Left lung (tissue), 10 donors: Measurements from ENCODE around the gene EML6. TPM values are rescaled to one million over a fixed set of nuclear protein-coding genes. Genes with fewer than 3 reads are reported as not detected.

Source experiments
- ATAC-seq: fragments of 200-7000 bp; cut with Tn5 transposase; one replicate; pipeline ENCODE4 v1.9.1; 2020; ENCODE audit warnings: moderate library complexity
- DNase-seq, 4 donors: peaks; one replicate each; pipeline ENCODE4 v3.0.0-alpha.2; 2013 to 2020
- H3K27ac ChIP-seq, 2 donors: fragments of 200-600 bp; sonication (generic) in 1 of 2; one replicate each; pipeline versions ENCODE4 v1.5.0 to v1.8.0; 2020 to 2021
- H3K27me3 ChIP-seq, 2 donors: fragments of 200-600 bp; sonication (generic) in 1 of 2; one replicate each; pipeline versions ENCODE4 v1.5.0 to v1.8.0; 2020 to 2021
- H3K36me3 ChIP-seq, 2 donors: fragments of 200-600 bp; sonication (generic) in 1 of 2; one replicate each; pipeline versions ENCODE4 v1.5.0 to v1.8.0; 2020 to 2021
- H3K4me1 ChIP-seq, 2 donors: fragments of 200-600 bp; one replicate each; pipeline ENCODE4 v1.8.0; 2021
- H3K4me3 ChIP-seq, 2 donors: fragments of 200-600 bp; sonication (generic) in 1 of 2; one replicate each; pipeline versions ENCODE4 v1.5.0 to v1.8.0; 2020 to 2021; ENCODE audit warnings: mild to moderate bottlenecking in 1 of 2
- H3K9me3 ChIP-seq, 2 donors: fragments of 200-600 bp; sonication (generic) in 1 of 2; one replicate each; pipeline versions ENCODE4 v1.5.0 to v1.8.0; 2020 to 2021
- CTCF ChIP-seq, 2 donors: fragments of 200-600 bp; sonication (generic) in 1 of 2; IDR thresholded peaks; one replicate each; pipeline versions ENCODE4 v1.5.0 to v1.8.0; 2021; ENCODE audit warnings: antibody characterized with exemption in 2 of 2
- intact Hi-C, 2 donors: fragments of 100-400 bp; cut with DNase I; formaldehyde crosslinking; loops; one replicate each; pipeline versions ENCODE4 v1.11.2 to v1.14.2; 2022
- polyA plus RNA-seq, 6 donors: library from polyadenylated mRNA; unstranded; fragments of 120-200 nt; gene quantifications; one replicate each; pipeline ENCODE4 v1.2.1, GENCODE V29; 2013; ENCODE audit not compliant: insufficient read length in 6 of 6
- total RNA-seq, 2 donors: library from RNA; stranded (reverse); fragmentation: NEBNext Ultra II Directional; extraction: Animal tissue kit (Norgen Biotek cat#: 25700); gene quantifications; one replicate each; pipeline ENCODE4 v1.2.1, GENCODE V29; 2021
- donor health status: DM: no; HTN: yes; CAD: no.
- donor health status: DM: no; HTN: no; CAD: no.

Gene EML6
- total and polyA plus RNA-seq, 8 donors, result 0.73 to 2.2 (median 1.3) TPM

DNA sequence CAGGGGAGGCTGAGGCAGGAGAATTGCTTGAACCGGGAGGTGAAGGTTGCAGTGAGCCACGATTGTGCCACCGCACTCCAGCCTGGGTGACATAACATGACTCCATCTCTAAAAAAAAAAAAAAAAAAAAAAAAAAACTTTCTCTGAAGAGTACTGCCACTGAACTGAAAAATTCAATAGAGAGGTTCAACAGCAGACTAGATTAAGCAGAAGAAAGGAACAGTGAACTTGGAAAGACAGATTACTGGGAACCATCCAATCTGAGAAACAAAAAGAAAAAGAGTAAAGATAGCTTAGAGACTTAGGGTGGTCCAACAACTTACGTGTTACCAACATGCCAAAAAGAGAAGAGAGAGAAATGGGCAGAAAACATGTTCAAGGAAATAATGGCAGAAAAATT lies 138.8 kb downstream of the EML6 start:
- no peak for TF ChIP-seq CTCF (IDR thresholded peaks at IDR 0.05)
- Histone ChIP-seq H3K4me1 (no peaks in the 10 kb centered on the region), H3K4me3 (no peak overlapping the region), H3K27ac (no peak overlapping the region), H3K9me3 (no peaks in the 10 kb centered on the region), H3K27me3 (no peaks in the 10 kb centered on the region), H3K36me3 (no peaks in the 10 kb centered on the region)
- intact Hi-C loops, result no loop called here
- no peak for DNase-seq
- no peak for ATAC-seq

DNA sequence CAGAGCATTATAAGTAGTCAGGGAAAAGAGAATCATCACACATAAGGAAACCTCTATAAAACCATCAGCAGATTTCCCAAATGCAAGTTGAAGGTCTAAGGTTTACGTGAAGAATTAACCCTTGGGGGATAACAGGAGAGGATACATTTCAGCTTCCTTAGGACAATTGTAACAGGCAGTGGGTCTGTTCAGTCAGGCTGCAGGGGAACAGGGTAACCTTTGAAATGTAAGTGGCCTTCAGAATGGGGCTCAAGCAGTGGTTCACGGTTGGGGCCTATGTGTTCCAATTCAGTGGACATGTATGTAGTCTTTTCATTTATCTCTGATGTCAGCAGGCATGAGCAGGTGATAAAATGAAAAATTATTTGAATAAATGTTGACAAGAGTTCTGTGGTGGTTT lies 139.3 kb downstream of the EML6 start:
- DNase-seq, result no peak
- H3K9me3 ChIP-seq, result no peaks in the 10 kb centered on the region
- ATAC-seq, result no peak
- no peaks in the 10 kb centered on the region for H3K27me3 ChIP-seq
- no peak overlapping the region for H3K4me3 ChIP-seq
- H3K4me1 ChIP-seq, result no peaks in the 10 kb centered on the region
- intact Hi-C loops, result no loop called here
- TF ChIP-seq CTCF (IDR thresholded peaks at IDR 0.05), result no peak
- H3K27ac ChIP-seq, result no peak overlapping the region
- H3K36me3 ChIP-seq, result no peaks in the 10 kb centered on the region

DNA sequence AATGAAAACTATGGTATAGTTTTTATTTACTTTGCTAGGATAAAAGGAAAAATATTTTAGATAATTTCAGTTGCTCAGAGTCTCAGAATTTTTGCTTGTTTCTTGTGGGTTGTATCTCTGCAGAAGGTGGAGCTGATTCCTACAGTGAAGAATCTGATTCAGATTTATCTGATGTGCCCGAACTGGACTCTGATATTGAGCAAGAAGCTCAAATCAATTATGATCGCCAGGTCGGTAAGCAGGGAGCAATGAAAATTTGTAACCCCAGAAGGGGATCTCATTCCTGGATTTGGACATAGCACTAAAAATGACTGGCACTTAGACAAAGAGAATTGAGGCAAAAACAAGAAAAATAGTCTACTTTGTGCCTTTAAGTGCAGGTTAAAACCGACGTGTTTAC lies 140.2 kb downstream of the EML6 start:
- no peak for DNase-seq
- ATAC-seq, result no peak
- H3K27me3 ChIP-seq, result no peaks in the 10 kb centered on the region
- no peak overlapping the region for H3K27ac ChIP-seq
- H3K36me3 ChIP-seq, result no peaks in the 10 kb centered on the region
- H3K4me3 ChIP-seq, result no peak overlapping the region
- intact Hi-C loops, result no loop called here
- TF ChIP-seq CTCF (IDR thresholded peaks at IDR 0.05), result no peak
- H3K4me1 ChIP-seq, result no peaks in the 10 kb centered on the region
- no peaks in the 10 kb centered on the region for H3K9me3 ChIP-seq

DNA sequence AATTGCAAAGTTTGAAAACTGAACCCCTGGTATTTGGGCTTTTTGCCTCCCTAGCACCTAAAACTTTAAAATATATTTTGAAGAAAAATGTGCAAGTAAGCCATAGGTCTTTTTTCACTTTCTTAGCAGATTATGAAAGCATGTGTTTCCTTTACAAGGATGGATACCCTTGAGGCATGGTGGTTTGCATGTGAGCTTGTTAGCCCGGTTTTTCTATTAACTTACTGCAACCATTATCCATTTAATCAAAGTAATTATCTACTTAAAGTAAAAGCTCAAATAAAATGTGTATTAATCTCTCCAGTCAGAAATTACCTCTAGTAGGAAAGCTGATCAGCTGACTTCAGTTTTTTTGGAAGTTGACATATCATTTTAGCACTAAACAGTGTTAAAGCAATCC lies 140.6 kb downstream of the EML6 start:
- Histone ChIP-seq H3K36me3 (no peaks in the 10 kb centered on the region), H3K27ac (no peak overlapping the region), H3K4me1 (no peaks in the 10 kb centered on the region), H3K27me3 (no peaks in the 10 kb centered on the region), H3K4me3 (no peak overlapping the region), H3K9me3 (no peaks in the 10 kb centered on the region)
- ATAC-seq (no peak), DNase-seq (no peak)
- intact Hi-C loops, result no loop called here
- TF ChIP-seq CTCF (IDR thresholded peaks at IDR 0.05), result no peak

GRCh38 chr2:54864727-54865126 lies 141.3 kb downstream of the EML6 start:
- no peaks in the 10 kb centered on the region for H3K36me3 ChIP-seq
- no peak overlapping the region for H3K4me3 ChIP-seq
- H3K27ac ChIP-seq, result no peak overlapping the region
- no peaks in the 10 kb centered on the region for H3K9me3 ChIP-seq
- no peaks in the 10 kb centered on the region for H3K4me1 ChIP-seq
- H3K27me3 ChIP-seq, result no peaks in the 10 kb centered on the region
- DNase-seq, result no peak
- intact Hi-C loops, result no loop called here
- no peak for TF ChIP-seq CTCF (IDR thresholded peaks at IDR 0.05)
- ATAC-seq, result no peak
